ENCODE results near the gene PRKAG2. TPM values are rescaled to one million over a fixed set of nuclear protein-coding genes. Genes with fewer than 3 reads are reported as not detected.
"Not testable (repeated sequence)": the region's sequence is repeated elsewhere in the genome, so short reads cannot be mapped to it uniquely, and the experiment has no call there.

The PRKAG2 gene
- total and polyA plus RNA-seq, 2 of the 8 experiments (the other 6 are each of a cell fraction or from before 2014, with no cell fraction given) = 7.5 to 18.1 TPM

DNA sequence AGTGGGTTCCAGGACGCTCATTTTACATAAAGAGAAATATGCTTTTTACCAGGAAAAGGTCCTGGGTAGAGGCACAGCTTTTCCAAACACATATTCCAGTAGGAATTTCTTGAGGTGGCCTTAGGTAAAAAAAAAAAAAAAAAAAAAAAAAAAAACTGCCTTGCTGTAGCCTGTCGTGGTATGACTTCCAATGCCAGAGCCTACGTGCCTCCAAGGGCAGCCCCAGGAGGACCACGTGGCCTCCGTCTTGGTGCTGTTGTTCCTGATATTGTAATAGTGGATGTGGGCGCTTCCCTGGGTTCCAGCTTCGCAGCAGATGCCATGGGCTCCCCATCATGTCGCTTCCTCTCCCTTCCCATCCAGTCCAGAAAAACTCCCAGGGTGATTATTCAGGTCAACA, 49.3 kb downstream of the PRKAG2 start (continued):
- no peak for TF ChIP-seq TBP (IDR thresholded peaks at IDR 0.05; ENCODE audit: low read depth, low read length)
- no peak for TF ChIP-seq RAD21 (IDR thresholded peaks at IDR 0.05 in 1 of 2, conservative IDR thresholded peaks at IDR 0.05 in 1 of 2; ENCODE audit: low read depth in 2 of 2, low read length in 2 of 2)
- TF ChIP-seq ASH2L (IDR thresholded peaks at IDR 0.05; ENCODE audit: low read length) = no peak
- TF ChIP-seq USF2 (IDR thresholded peaks at IDR 0.05; ENCODE audit: low read length) = no peak

GRCh38 chr7:151826316-151826715, 50.6 kb downstream of the PRKAG2 start:
- not testable (repeated sequence) for H2BK5ac ChIP-seq (ENCODE audit: low read depth, low read length); H4K8ac ChIP-seq (ENCODE audit: extremely low read depth, insufficient read depth, low read length); H3K9ac ChIP-seq (replicated peaks in 1 of 4; ENCODE audit: extremely low read depth in 1 of 4, low read depth in 3 of 4, low read length in 3 of 4); H3K9me3 ChIP-seq (ENCODE audit: insufficient read depth in 2 of 2, low read depth in 1 of 2, low read length in 1 of 2); H2BK12ac ChIP-seq (ENCODE audit: low read depth, low read length); H4K91ac ChIP-seq (replicated peaks; ENCODE audit: insufficient read length, low read length); H3K4me2 ChIP-seq (ENCODE audit: insufficient read depth in 1 of 2, low read depth in 2 of 2, low read length in 2 of 2); H3K27ac ChIP-seq (ENCODE audit: low read depth, low read length); H4K5ac ChIP-seq (ENCODE audit: insufficient read length, low read depth, low read length); DNase-seq (ENCODE audit: low read depth in 1 of 2, low spot score in 2 of 2); H3K23ac ChIP-seq (ENCODE audit: insufficient read length); H3K4ac ChIP-seq (replicated peaks; ENCODE audit: insufficient read length, low read depth, low read length); H3K79me1 ChIP-seq (ENCODE audit: low read depth, low read length); H3K18ac ChIP-seq (ENCODE audit: extremely low read depth, low read length); H3K4me1 ChIP-seq (replicated peaks in 1 of 4; ENCODE audit: control insufficient read depth in 3 of 4, insufficient read depth in 4 of 4, low read length in 3 of 4); H3K79me2 ChIP-seq (ENCODE audit: control insufficient read depth in 1 of 2, insufficient read depth in 2 of 2, low read length in 2 of 2); H2BK20ac ChIP-seq (ENCODE audit: low read length); H3K36me3 ChIP-seq (ENCODE audit: control insufficient read depth in 2 of 4, insufficient read depth in 4 of 4, low read length in 3 of 4); H3K56ac ChIP-seq (replicated peaks; ENCODE audit: insufficient read length, low read depth, low read length); H2BK15ac ChIP-seq (ENCODE audit: low read length); FAIRE-seq; H2AK5ac ChIP-seq (ENCODE audit: low read depth, low read length); H3K4me3 ChIP-seq (ENCODE audit: extremely low read depth in 1 of 4, insufficient read depth in 2 of 4, low read depth in 3 of 4, low read length in 4 of 4); H3K14ac ChIP-seq (ENCODE audit: insufficient read length); H4K20me1 ChIP-seq (replicated peaks in 1 of 2; ENCODE audit: control insufficient read depth in 1 of 2, insufficient read depth in 2 of 2, low read length in 2 of 2); H2BK120ac ChIP-seq (replicated peaks; ENCODE audit: low read depth, low read length); H2AFZ ChIP-seq (ENCODE audit: low read length); H3K27me3 ChIP-seq (replicated peaks in 1 of 4; ENCODE audit: control insufficient read depth in 3 of 4, extremely low read depth in 1 of 4, insufficient read depth in 3 of 4, low read length in 3 of 4); H3K23me2 ChIP-seq (ENCODE audit: low read depth, low read length)
- POLR2A ChIA-PET (ENCODE audit: partially characterized antibody) = interaction anchor here (0.9 kb wide), 1 partner anchor 11 kb away, joined by 3 read pairs; no protein-coding TSS in a partner anchor
- CTCF ChIA-PET (ENCODE audit: partially characterized antibody) = interaction anchor here (0.6 to 1.8 kb wide), 5 partner anchors 12 to 141 kb away, joined by 3 to 5 read pairs (median 4); no protein-coding TSS in a partner anchor
- 95% methylated on average over 6 of the region's 6 CpGs; no CpG with 5 or more reads in 1 of the 2 experiments for WGBS, 2 experiments (ENCODE audit: extremely low coverage in 1 of 2, insufficient coverage in 1 of 2, insufficient read length in 1 of 2, insufficient replicate concordance in 2 of 2, low coverage in 1 of 2, low lambda C conversion rate in 2 of 2, missing lambda C conversion rate in 1 of 2)

All from H1 (cell line).